ENCODE measurements around the gene PDCD2L. TPM values are rescaled to one million over a fixed set of nuclear protein-coding genes. Genes with fewer than 3 reads are reported as not detected.

PDCD2L gene
- total and polyA plus RNA-seq, 2 of the 8 experiments (the other 6 are each of a cell fraction or from before 2014, with no cell fraction given) = 51.5 to 78.1 TPM

DNA sequence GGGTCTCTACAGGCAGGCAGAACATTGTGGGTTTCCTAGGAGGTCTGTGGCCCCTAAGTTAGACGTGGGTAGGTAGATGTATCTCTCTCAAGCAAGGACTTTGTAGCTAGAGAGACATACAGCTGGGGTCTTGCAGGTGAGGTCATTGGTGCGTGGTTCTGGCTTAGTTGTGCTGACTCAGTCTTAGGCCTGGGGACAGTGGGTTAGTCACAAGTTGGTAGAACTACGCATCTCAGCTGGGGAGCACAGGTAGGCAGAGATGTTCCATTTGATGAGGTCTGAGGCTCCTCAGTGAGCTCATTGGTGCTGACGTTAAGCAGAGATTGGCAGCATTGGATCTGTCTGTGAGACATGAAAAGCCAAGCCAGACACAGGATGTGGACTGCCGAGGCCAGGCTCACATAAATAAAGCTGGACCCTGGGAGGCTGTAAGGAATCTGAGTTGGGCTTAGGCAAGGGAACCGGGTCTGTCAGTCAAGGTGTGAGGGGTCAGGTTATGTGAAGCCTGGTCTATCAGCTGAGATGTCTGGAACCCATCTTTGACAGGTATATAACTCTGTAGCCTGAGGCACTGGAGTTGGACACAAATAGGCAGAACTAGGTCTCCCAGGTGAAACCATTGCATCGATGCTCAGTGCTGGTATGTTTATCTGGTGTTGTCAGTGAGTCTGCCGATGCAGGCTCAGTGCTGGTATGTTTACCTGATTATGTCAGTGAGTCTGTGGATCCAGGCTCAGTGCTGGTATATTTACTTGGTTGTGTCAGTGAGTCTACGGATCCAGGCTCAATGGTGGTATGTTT, 17.4 kb upstream of the PDCD2L start:
- peaks cover 0 to 30% of the 10 kb centered on the region in 2 experiments for H4K20me1 ChIP-seq (replicated peaks in 1 of 2; ENCODE audit: control insufficient read depth in 1 of 2, insufficient read depth in 2 of 2, low read length in 2 of 2)
- H3K79me2 ChIP-seq (ENCODE audit: control insufficient read depth in 1 of 2, insufficient read depth in 2 of 2, low read length in 2 of 2) = no peaks in the 10 kb centered on the region; a peak in 1 of 4 replicates
- H3K4me1 ChIP-seq (replicated peaks in 1 of 4; ENCODE audit: control insufficient read depth in 3 of 4, insufficient read depth in 4 of 4, low read length in 3 of 4) = no peaks in the 10 kb centered on the region
- no peak for TF ChIP-seq YY1 (IDR thresholded peaks at IDR 0.05; ENCODE audit: low read depth, low read length)
- no peak for TF ChIP-seq CHD2 (IDR thresholded peaks at IDR 0.05; ENCODE audit: low read length)
- no peak for TF ChIP-seq POLR2AphosphoS5 (IDR thresholded peaks at IDR 0.05; ENCODE audit: low read depth, low read length)
- H3K4me3 ChIP-seq (ENCODE audit: extremely low read depth in 1 of 4, insufficient read depth in 2 of 4, low read depth in 3 of 4, low read length in 4 of 4) = no peak overlapping the region
- H3K56ac ChIP-seq (replicated peaks; ENCODE audit: insufficient read length, low read depth, low read length) = no peak overlapping the region
- no peak overlapping the region for H4K5ac ChIP-seq (ENCODE audit: insufficient read length, low read depth, low read length)
- no peak overlapping the region for H3K9ac ChIP-seq (replicated peaks in 1 of 4; ENCODE audit: extremely low read depth in 1 of 4, low read depth in 3 of 4, low read length in 3 of 4)
- no peaks in the 10 kb centered on the region for H3K27me3 ChIP-seq (replicated peaks in 1 of 4; ENCODE audit: control insufficient read depth in 3 of 4, extremely low read depth in 1 of 4, insufficient read depth in 3 of 4, low read length in 3 of 4)
- no peak overlapping the region for H4K8ac ChIP-seq (ENCODE audit: extremely low read depth, insufficient read depth, low read length)
- CTCF ChIA-PET (ENCODE audit: partially characterized antibody) = interaction anchor here (0.5 to 0.8 kb wide), 2 partner anchors 146 to 735 kb away, joined by 3 to 4 read pairs; no protein-coding TSS in a partner anchor
- POLR2A ChIA-PET (ENCODE audit: partially characterized antibody) = interaction anchor here (0.7 to 4.4 kb wide), 8 partner anchors 9 to 37 kb away, joined by 3 to 12 read pairs (median 3); partner anchors contain the start of gene GPI
- no peak overlapping the region for H3K27ac ChIP-seq (ENCODE audit: low read depth, low read length)
- peaks cover 35 to 82% (median 72%) of the 10 kb centered on the region in 4 experiments for H3K36me3 ChIP-seq (ENCODE audit: control insufficient read depth in 2 of 4, insufficient read depth in 4 of 4, low read length in 3 of 4)
- H3K23me2 ChIP-seq (ENCODE audit: low read depth, low read length) = peaks cover under 1% of the 10 kb centered on the region; the same call in 1 of the 2 replicates
- H2AFZ ChIP-seq (ENCODE audit: low read length) = no peak overlapping the region
- H2BK15ac ChIP-seq (ENCODE audit: low read length) = no peak overlapping the region
- H2BK20ac ChIP-seq (ENCODE audit: low read length) = no peak overlapping the region
- peaks cover 6% of the 10 kb centered on the region for H3K79me1 ChIP-seq (ENCODE audit: low read depth, low read length)
- no peaks in the 10 kb centered on the region for H3K9me3 ChIP-seq (ENCODE audit: insufficient read depth in 2 of 2, low read depth in 1 of 2, low read length in 1 of 2)
- H2AK5ac ChIP-seq (ENCODE audit: low read depth, low read length) = no peak overlapping the region
- no peak overlapping the region for H2BK120ac ChIP-seq (replicated peaks; ENCODE audit: low read depth, low read length)
- no peak overlapping the region for H2BK5ac ChIP-seq (ENCODE audit: low read depth, low read length)
- no peak overlapping the region for H3K18ac ChIP-seq (ENCODE audit: extremely low read depth, low read length)
- no peak overlapping the region for H3K4ac ChIP-seq (replicated peaks; ENCODE audit: insufficient read length, low read depth, low read length)
- DNase-seq (ENCODE audit: low read depth in 1 of 2, low spot score in 2 of 2) = no peak
- FAIRE-seq = no peak
- no peak overlapping the region for H3K14ac ChIP-seq (ENCODE audit: insufficient read length)
- no peak overlapping the region for H2BK12ac ChIP-seq (ENCODE audit: low read depth, low read length)
- 96% methylated on average over 9 of the region's 9 CpGs; no CpG with 5 or more reads in 1 of the 2 experiments for WGBS, 2 experiments (ENCODE audit: extremely low coverage in 1 of 2, insufficient coverage in 1 of 2, insufficient read length in 1 of 2, insufficient replicate concordance in 2 of 2, low coverage in 1 of 2, low lambda C conversion rate in 2 of 2, missing lambda C conversion rate in 1 of 2)
- H3K4me2 ChIP-seq (ENCODE audit: insufficient read depth in 1 of 2, low read depth in 2 of 2, low read length in 2 of 2) = no peak overlapping the region
- H3K23ac ChIP-seq (ENCODE audit: insufficient read length) = no peak overlapping the region
- no peak overlapping the region for H4K91ac ChIP-seq (replicated peaks; ENCODE audit: insufficient read length, low read length)
